GM20000 (cell line): Measurements from ENCODE around the gene TBC1D23.

Source experiments
- DNase-seq: peaks from one replicate; pipeline ENCODE4 v3.0.0; 2012; ENCODE audit warnings: low spot score
- TF ChIP-seq, protein P1 (sequence below): IDR thresholded peaks from 2 replicates; pipeline ENCODE4 v1.5.1; 2012; ENCODE audit warnings: mild to moderate bottlenecking, control low read depth; ENCODE audit errors: extremely low read depth, missing control alignments

The TBC1D23 gene

DNA sequence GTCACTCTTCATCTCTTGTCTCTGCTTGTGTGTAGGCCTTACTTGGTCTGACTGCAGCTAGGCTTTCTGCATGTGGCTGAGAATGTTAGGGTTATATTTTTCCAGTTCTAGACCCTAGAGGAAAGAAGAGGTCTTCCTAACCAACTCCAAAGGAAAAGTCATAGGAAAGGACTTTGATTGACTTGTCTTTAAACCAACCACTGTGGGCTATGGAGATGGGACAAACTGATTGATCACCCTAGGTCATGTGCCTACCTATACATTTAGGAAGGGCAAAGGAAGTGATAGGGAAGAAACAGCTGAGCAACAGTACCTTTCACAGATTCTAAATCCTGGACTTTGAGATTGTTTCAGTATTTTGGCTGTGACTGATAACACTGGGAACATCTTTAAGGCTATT lies 16.5 kb upstream of the TBC1D23 start:
- DNase-seq: no peak
- TF ChIP-seq, protein P1, sequence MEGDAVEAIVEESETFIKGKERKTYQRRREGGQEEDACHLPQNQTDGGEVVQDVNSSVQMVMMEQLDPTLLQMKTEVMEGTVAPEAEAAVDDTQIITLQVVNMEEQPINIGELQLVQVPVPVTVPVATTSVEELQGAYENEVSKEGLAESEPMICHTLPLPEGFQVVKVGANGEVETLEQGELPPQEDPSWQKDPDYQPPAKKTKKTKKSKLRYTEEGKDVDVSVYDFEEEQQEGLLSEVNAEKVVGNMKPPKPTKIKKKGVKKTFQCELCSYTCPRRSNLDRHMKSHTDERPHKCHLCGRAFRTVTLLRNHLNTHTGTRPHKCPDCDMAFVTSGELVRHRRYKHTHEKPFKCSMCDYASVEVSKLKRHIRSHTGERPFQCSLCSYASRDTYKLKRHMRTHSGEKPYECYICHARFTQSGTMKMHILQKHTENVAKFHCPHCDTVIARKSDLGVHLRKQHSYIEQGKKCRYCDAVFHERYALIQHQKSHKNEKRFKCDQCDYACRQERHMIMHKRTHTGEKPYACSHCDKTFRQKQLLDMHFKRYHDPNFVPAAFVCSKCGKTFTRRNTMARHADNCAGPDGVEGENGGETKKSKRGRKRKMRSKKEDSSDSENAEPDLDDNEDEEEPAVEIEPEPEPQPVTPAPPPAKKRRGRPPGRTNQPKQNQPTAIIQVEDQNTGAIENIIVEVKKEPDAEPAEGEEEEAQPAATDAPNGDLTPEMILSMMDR: no peak

- DNase-seq: no peak
Measured at GRCh38 chr3:100245136-100245535, 15.7 kb upstream of the TBC1D23 start.

DNA sequence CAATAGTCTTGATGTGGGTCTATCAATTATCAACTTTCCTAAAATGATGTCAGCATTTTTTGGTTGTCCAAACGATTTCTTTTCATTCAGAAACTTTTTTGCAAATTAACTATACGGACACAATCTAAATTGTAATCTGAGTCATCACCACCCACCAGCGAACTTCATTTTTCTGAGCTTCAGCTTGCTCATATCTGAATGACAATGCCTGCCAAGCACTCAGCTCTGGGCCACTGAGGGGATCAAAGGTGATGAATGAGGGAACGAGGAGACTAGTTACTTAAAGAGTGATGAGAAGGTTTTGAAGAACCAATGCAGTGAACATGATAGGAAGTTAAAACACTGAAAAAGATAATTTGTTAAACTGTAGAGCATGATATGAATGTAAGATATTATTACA lies 14.9 kb upstream of the TBC1D23 start:
- DNase-seq: no peak
- TF ChIP-seq, protein P1: no peak

More at GRCh38 chr3:100245136-100245535, 15.7 kb upstream of the TBC1D23 start:
- TF ChIP-seq, protein P1: no peak

- TF ChIP-seq, protein P1: no peak
- DNase-seq: no peak
Measured at GRCh38 chr3:100246999-100247398, 13.8 kb upstream of the TBC1D23 start.

- TF ChIP-seq, protein P1: no peak
- no peak for DNase-seq
Measured at GRCh38 chr3:100252001-100252400, 8.8 kb upstream of the TBC1D23 start.

DNA sequence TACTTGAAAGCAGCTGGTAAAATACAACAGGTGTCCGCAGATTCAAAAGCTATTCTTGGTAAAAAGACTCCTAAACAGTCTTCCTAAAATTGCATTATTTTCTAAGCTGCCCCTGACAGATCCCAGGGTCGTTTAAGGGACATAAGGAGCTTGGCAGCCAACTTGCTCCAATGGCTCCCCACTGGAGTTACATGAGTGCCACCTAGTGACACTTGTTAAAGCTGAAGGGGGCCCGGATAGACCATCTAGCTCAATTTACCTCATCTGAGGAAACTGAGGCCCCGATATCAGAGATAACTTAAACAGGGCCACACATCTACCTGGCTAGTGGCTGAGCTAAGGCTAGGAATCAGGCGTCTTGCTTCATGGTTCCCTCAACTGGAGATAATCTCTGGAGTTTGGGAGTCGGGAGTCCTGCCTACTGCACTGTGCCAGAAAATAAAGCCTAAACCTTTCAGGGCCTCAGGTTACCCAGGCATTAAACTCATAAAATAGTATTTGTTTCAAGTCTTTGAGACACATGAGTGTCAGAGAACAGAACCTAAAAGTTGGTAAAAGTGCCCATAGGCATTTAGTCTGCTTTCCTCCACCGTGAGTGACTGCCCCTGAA lies 6.5 kb upstream of the TBC1D23 start:
- TF ChIP-seq, protein P1: peak; percentile 44
- DNase-seq: peak; percentile 57

DNA sequence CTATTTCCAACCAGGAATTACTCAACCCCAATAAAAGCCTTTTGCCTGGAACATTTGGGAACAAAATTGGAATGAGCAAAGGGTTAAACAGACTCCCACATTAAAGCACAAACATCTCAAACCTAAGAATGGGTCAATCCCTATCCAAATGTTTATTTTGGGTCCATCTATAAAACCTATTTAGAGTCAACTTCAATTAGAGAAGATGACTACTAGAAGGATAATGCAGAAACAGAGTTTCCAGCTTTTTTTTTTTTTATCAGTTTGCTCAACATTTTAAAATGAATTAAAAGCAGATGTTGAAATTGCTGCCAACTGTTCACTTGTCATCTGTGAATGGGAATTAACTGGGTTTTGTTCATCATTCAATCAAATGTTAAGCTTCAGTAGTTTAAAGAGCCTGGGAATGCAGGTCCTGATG lies 4.1 kb upstream of the TBC1D23 start:
- TF ChIP-seq, protein P1: no peak
- DNase-seq: no peak
